HG02588 (cell line): ENCODE measurements around the gene ASAH2.
A peak's percentile ranks its signal among the peaks of the same experiment; 100 is the strongest.
"Not testable (repeated sequence)": the region's sequence is repeated elsewhere in the genome, so short reads cannot be mapped to it uniquely, and the experiment has no call there.

Experiments
- ATAC-seq: cut with Tn5 transposase; IDR thresholded peaks from one replicate; pipeline ENCODE4 v1.9.1; 2021; ENCODE audit warnings: mild to moderate bottlenecking, moderate library complexity; ENCODE audit not compliant: unreplicated experiment

ASAH2 gene

GRCh38 chr10:50260791-50261281 is 9.5 kb upstream of the ASAH2 start:
- ATAC-seq: peak; percentile 98

- no peak for ATAC-seq
Measured at GRCh38 chr10:50254479-50254878, 3.2 kb upstream of the ASAH2 start.

- ATAC-seq: no peak
Measured at GRCh38 chr10:50250096-50250854, 1.0 kb downstream of the ASAH2 start.

DNA sequence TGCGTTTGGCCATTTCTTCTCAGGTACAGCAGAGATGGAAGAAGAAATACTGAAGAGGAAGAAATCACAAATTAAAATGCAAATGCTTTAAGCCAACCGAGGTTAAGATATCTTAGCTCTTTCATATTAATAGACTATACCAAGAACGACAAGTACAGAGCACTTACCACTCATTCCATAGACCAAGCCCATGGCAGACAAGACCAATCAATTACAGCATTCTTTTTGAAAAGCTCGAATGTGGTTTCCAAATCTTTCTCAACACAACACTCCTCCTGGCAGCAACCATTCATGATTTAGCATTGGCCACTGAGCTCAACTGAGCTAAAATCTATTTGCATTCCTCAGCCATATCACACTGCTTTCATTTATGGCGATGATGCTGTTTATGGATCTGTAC is 2.7 kb downstream of the ASAH2 start:
- ATAC-seq: no peak

GRCh38 chr10:50248062-50248461 is 3.3 kb downstream of the ASAH2 start:
- ATAC-seq: no peak

- no peak for ATAC-seq
Measured at GRCh38 chr10:50244201-50244600, 7.1 kb downstream of the ASAH2 start.

GRCh38 chr10:50242777-50243176 is 8.5 kb downstream of the ASAH2 start:
- ATAC-seq: no peak

DNA sequence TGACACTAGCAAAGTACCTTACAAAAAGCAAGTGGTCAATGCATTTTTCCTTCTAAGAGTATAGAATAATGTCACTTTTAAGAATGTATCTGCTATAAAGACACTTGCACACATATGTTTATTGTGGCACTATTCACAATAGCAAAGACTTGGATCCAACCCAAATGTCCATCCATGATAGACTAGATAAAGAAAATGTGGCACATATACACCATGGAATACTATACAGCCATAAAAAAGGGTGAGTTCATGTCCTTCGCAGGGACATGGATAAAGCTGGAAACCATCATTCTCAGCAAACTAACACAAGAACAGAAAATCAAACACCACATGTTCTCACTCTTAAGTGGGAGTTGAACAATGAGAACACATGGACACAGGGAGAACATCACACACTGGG is 9.8 kb downstream of the ASAH2 start:
- not testable (repeated sequence) for ATAC-seq

GRCh38 chr10:50234486-50234885 is 16.8 kb downstream of the ASAH2 start:
- no peak for ATAC-seq

GRCh38 chr10:50232261-50232639 is 19.1 kb downstream of the ASAH2 start:
- no peak for ATAC-seq

GRCh38 chr10:50231515-50232260 is 19.6 kb downstream of the ASAH2 start:
- no peak for ATAC-seq

GRCh38 chr10:50229460-50229859 is 21.9 kb downstream of the ASAH2 start:
- no peak for ATAC-seq

GRCh38 chr10:50228672-50229071 is 22.6 kb downstream of the ASAH2 start:
- no peak for ATAC-seq

DNA sequence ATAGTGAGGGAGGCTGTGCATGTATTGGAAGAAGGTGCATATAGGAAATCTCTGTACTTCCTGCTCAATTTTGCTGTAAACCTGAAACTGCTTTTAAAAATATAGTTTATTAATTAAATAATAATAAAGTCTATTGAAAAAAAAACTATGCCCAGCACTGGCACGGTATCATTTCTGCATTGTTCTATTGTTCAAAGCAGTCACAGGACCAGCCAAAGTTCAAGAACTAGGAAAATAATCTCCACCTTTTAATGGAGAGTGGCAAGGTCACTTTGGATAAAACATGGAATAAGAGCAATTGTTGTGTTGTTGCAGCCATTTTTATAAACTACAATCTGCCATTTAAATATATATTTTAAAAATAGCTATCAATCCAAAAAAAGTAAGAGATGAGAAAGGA is 24.7 kb downstream of the ASAH2 start:
- ATAC-seq: no peak

DNA sequence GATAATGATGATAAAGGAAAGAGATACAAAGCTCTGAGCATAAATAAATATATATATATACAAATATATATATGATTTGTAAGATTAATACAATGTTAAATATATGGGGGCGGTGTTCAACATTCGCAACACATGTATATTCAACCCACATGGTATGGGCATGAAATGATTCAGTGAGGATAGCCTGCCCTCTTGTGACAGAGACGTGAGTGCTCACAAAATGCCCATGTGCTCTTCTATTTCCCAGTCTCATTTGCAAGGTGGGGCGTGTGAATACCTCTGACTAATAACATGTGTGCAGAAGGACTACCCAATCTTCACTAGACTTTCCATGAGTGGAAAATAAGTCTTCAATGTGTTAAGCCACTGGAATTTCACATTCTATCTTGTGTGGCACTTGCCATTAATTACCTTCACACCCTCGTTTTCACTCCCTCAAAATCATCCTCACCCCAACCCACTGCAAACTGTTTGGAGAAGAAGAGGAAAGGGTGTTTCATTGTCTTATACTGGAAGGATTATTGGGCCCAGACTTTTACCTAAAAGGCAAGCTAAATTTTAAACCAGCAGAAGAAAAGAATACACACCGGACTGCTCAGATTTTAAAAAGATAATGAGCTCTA is 26.9 kb downstream of the ASAH2 start:
- ATAC-seq: peak; percentile 93

- ATAC-seq: no peak
Measured at GRCh38 chr10:50222199-50222598, 29.1 kb downstream of the ASAH2 start.

DNA sequence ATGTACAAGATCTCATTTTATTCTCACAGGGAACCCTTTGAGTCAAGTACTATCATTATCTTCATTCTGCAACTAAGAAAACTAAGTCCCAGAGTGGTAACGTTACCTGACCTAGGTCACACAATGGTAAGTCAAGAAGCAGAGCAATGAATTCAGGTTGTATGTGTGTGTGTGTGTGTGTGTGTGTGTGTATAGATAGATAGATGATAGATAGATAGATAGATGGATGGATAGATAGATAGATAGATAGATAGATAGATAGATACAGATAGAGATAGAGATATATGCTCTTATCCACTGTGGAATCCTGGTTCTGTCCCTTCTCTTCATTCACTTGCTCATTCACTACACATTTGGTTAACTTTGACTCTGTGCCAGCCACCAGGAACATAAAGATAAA is 29.8 kb downstream of the ASAH2 start:
- no peak for ATAC-seq

GRCh38 chr10:50219646-50220045 is 31.7 kb downstream of the ASAH2 start:
- no peak for ATAC-seq

DNA sequence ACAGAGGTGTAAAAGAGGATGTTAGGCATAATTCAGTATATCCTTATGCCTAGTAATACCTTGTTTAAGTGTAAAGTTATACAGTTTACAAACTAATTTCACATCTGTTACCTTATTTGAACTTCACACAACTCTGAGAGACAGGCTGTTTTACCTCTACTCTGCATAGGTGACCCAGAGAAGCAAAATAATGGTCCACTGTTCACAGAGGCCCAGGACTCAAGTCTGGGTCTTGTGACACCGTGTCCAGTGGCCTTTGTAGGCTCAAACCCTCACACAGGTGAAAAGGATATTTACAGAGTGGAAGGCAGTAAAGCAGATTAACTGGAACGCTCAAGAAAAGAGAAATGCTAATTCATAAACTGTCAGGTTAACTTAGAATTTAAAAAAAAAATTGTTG is 32.1 kb downstream of the ASAH2 start:
- no peak for ATAC-seq

DNA sequence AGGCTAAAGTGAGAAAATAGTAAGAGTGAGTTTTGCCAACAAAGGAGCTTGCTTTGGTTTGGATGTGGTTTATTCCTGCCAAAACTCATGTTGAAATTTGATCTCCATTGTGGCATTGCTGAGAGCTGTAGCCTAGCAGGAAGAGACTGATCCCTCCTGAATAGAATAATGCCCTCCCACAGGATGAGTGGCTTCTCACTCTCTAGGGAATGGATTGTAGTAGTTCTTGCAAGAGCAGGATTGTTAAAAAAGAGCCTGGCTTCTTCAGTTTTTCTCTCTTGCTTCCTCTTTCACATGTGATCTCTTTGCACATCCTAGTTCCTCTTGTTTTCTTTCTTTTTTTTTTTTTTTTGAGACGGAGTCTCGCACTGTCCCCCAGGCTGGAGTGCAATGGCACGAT is 34.4 kb downstream of the ASAH2 start:
- no peak for ATAC-seq

DNA sequence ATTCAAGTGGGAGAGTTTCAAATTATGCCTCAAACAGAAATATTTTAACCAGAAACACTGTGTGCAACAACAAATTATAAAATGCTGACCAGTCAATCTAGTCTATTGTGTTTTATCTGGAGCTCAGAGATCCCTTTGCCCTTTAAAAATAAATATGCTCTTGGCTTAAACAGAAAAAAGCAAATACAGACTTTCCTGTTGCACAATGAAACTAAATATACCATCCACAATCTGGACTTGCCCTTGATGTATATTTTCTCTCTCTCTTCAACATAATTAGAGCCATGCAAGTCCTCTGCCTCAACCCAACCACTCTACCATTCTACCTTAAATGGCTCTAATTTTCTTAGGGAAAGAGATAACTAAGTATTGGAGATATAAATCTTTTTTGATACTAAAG is 34.9 kb downstream of the ASAH2 start:
- ATAC-seq: no peak

DNA sequence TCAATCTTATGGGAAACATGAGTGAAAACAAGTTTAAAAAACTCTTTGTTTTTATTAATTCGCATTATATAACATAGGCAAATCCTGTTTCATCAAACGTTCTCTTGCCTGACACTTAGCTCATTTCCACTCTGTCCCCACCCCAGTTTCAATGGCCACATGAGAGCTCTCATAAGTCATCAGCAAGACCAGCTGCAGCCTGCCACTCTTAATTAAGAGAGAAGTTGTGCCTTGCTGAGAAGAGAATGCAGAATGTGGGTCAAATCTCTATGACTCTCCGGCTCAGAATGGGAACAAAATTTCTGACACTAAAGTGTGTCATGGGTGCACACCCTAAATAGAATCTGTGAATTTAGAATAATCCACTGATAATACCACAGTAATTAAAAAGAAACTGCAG is 39.6 kb downstream of the ASAH2 start:
- no peak for ATAC-seq
